GM23248 (cell line): ENCODE data around the gene CAMK1D.

Experiments
- EZH2 ChIP-seq: fragments of 200-600 bp; sonication (generic); IDR thresholded peaks from 2 replicates; pipeline ENCODE4 v1.6.1; 2018; ENCODE audit warnings: antibody characterized with exemption, mild to moderate bottlenecking; ENCODE audit not compliant: insufficient read depth, poor library complexity, severe bottlenecking
- EZH2phosphoT487 ChIP-seq: fragments of 200-600 bp; sonication (generic); IDR thresholded peaks from 2 replicates; pipeline ENCODE4 v1.6.1; 2018; ENCODE audit warnings: antibody characterized with exemption, moderate library complexity, mild to moderate bottlenecking, low read depth; ENCODE audit not compliant: insufficient read depth

- TF ChIP-seq EZH2phosphoT487: no peak
- TF ChIP-seq EZH2: no peak
Observed at GRCh38 chr10:12726971-12727831, 377.9 kb downstream of the CAMK1D start.
